ENCODE measurements around the gene SEPTIN2. TPM values are rescaled to one million over a fixed set of nuclear protein-coding genes. Genes with fewer than 3 reads are reported as not detected.

SEPTIN2 gene
- total and polyA plus RNA-seq, 10 of the 15 experiments (the other 5 are each of a cell fraction or from before 2014, with no cell fraction given): 169 to 474 (median 269) TPM

GRCh38 chr2:241324775-241325174, 9.1 kb downstream of the SEPTIN2 start (continued):
- TF ChIP-seq CUX1 (IDR thresholded peaks at IDR 0.05; ENCODE audit: insufficient replicate concordance, low read depth, low read length) (no peak), TCF3 (IDR thresholded peaks at IDR 0.05; ENCODE audit: borderline replicate concordance, insufficient read depth, low read depth, low read length) (no peak), E2F8 (IDR thresholded peaks at IDR 0.05; ENCODE audit: low read depth, partially characterized antibody) (no peak), CEBPB (IDR thresholded peaks at IDR 0.05; ENCODE audit: borderline replicate concordance in 1 of 2, low read depth in 2 of 2, low read length in 2 of 2) (no peak), ZNF384 (IDR thresholded peaks at IDR 0.05; ENCODE audit: borderline replicate concordance, low read depth, low read length) (peak; percentile 45; the same call in 1 of the 2 replicates), CHD2 (IDR thresholded peaks at IDR 0.05; ENCODE audit: borderline replicate concordance, low read depth, low read length) (no peak), SREBF1 (IDR thresholded peaks at IDR 0.05; ENCODE audit: low read length) (no peak), RUNX3 (IDR thresholded peaks at IDR 0.05; ENCODE audit: low read length) (peak; percentile 39; the same call in 1 of the 2 replicates)

Data from GM12878 (cell line).